Esophagus squamous epithelium (tissue), 4 donors: Measurements from ENCODE around the gene LRRC18.

Experiments used
- POLR2A ChIP-seq, 4 donors: fragments of 450-650 bp; IDR thresholded peaks; one replicate each; pipeline ENCODE4 v1.6.1; 2017; ENCODE audit warnings: antibody characterized with exemption in 4 of 4, mild to moderate bottlenecking in 4 of 4, moderate library complexity in 3 of 4
- TF ChIP-seq, protein P1 (sequence below), 6 experiments: fragments of 450-650 bp in 4 of 6; fragments of 200-600 bp in 2 of 6; sonication (generic) in 2 of 6; IDR thresholded peaks; one replicate each; pipeline ENCODE4 v1.5.1; 2016 to 2019; ENCODE audit warnings: antibody characterized with exemption in 6 of 6, mild to moderate bottlenecking in 4 of 6, moderate library complexity in 4 of 6

DNA sequence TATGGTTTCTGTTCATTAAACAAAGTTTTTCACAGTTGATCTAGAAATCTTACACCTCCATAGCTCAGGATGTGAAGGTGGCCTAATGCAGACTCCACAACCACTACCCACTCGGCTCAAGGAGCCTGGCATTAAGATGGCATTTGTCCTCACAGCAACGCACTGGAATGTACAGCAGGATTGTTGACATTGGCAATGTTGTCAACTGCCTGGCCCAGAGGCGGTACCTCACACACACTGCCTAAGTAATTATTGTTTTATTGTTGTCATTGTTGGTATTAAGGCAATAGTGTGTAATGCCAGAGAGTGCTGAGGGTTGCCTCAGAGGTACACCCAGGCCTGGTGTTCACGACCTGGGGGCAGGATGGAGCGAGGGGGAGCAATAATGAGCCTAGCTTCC is 38.3 kb downstream of the LRRC18 start:
- no peak for TF ChIP-seq POLR2A (IDR thresholded peaks at IDR 0.05)
- TF ChIP-seq, protein P1, sequence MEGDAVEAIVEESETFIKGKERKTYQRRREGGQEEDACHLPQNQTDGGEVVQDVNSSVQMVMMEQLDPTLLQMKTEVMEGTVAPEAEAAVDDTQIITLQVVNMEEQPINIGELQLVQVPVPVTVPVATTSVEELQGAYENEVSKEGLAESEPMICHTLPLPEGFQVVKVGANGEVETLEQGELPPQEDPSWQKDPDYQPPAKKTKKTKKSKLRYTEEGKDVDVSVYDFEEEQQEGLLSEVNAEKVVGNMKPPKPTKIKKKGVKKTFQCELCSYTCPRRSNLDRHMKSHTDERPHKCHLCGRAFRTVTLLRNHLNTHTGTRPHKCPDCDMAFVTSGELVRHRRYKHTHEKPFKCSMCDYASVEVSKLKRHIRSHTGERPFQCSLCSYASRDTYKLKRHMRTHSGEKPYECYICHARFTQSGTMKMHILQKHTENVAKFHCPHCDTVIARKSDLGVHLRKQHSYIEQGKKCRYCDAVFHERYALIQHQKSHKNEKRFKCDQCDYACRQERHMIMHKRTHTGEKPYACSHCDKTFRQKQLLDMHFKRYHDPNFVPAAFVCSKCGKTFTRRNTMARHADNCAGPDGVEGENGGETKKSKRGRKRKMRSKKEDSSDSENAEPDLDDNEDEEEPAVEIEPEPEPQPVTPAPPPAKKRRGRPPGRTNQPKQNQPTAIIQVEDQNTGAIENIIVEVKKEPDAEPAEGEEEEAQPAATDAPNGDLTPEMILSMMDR (IDR thresholded peaks at IDR 0.05): no peak
